OCI-LY7 (cell line): ENCODE measurements around the gene DNAJC1. TPM values are rescaled to one million over a fixed set of nuclear protein-coding genes. Genes with fewer than 3 reads are reported as not detected.

Source experiments
- BruUV-seq: library from RNA; stranded (reverse); fragments of 400-500 nt; replicated peaks from 2 replicates; lab custom pipeline; 2021; lab: Mats Ljungman, UMichigan
- CTCF ChIA-PET: fragments of 300-600 bp; sonication (Branson Sonifier 250); formaldehyde crosslinking; loops from one replicate; lab custom pipeline; 2022; ENCODE audit warnings: antibody characterized with exemption; ENCODE audit not compliant: unreplicated experiment; lab: Charles Lee
- POLR2A ChIA-PET: fragments of 300-600 bp; sonication (Branson Sonifier 250); formaldehyde crosslinking; loops from one replicate; lab custom pipeline; 2022; ENCODE audit warnings: antibody characterized with exemption; lab: Charles Lee
- DNase-seq: peaks from one replicate; pipeline ENCODE4 v3.0.0-alpha.2; 2015; ENCODE audit warnings: low spot score
- H2AFZ ChIP-seq: fragments of 200-600 bp; sonication (generic), shearing (Covaris generic); 2 replicates; pipeline ENCODE4 v1.6.1; 2014; ENCODE audit warnings: mild to moderate bottlenecking, antibody characterized with exemption, low read length, moderate library complexity
- H3K27ac ChIP-seq: fragments of 200-600 bp; sonication (generic); 2 replicates; pipeline ENCODE4 v1.5.1; 2014; ENCODE audit warnings: mixed run types, low read depth, mild to moderate bottlenecking, moderate library complexity, low read length, inconsistent platforms; ENCODE audit not compliant: poor library complexity, severe bottlenecking
- H3K36me3 ChIP-seq: fragments of 200-600 bp; sonication (generic); 2 replicates; pipeline ENCODE4 v1.6.1; 2014; ENCODE audit warnings: mild to moderate bottlenecking, antibody characterized with exemption, low read length, moderate library complexity, mixed read lengths; ENCODE audit not compliant: insufficient read depth
- H3K4me1 ChIP-seq: fragments of 200-600 bp; sonication (generic); 2 replicates; pipeline ENCODE4 v1.5.1; 2014; ENCODE audit warnings: mild to moderate bottlenecking, low read length; ENCODE audit not compliant: insufficient read depth, poor library complexity, severe bottlenecking
- H3K4me2 ChIP-seq: fragments of 200-600 bp; sonication (generic); 2 replicates; pipeline ENCODE4 v1.6.1; 2014; ENCODE audit warnings: mild to moderate bottlenecking, low read length
- H3K4me3 ChIP-seq: fragments of 200-600 bp; sonication (generic); 2 replicates; pipeline ENCODE4 v1.5.1; 2014; ENCODE audit warnings: mild to moderate bottlenecking, low read depth, low read length; ENCODE audit not compliant: poor library complexity, severe bottlenecking
- H3K79me2 ChIP-seq: fragments of 200-600 bp; sonication (generic); 2 replicates; pipeline ENCODE4 v1.6.1; 2016; ENCODE audit warnings: low read depth, mild to moderate bottlenecking, low read length, moderate library complexity, mixed read lengths; ENCODE audit not compliant: insufficient read depth
- H3K9me2 ChIP-seq: fragments of 200-600 bp; sonication (generic); 2 replicates; pipeline ENCODE4 v1.6.1; 2016; ENCODE audit warnings: mild to moderate bottlenecking, low read length, mixed read lengths; ENCODE audit not compliant: insufficient read depth
- H3K9me3 ChIP-seq: fragments of 200-600 bp; sonication (generic); 2 replicates; pipeline ENCODE4 v1.6.1; 2014; ENCODE audit warnings: mild to moderate bottlenecking, mixed run types, low read length, mixed read lengths
- H4K20me1 ChIP-seq: fragments of 200-600 bp; sonication (generic); 2 replicates; pipeline ENCODE4 v1.6.1; 2014; ENCODE audit warnings: mild to moderate bottlenecking, antibody characterized with exemption, low read length, moderate library complexity, mixed read lengths; ENCODE audit not compliant: insufficient read depth
- EZH2phosphoT487 ChIP-seq: fragments of 200-600 bp; sonication (generic); IDR thresholded peaks from 2 replicates; pipeline ENCODE4 v1.6.1; 2018; ENCODE audit warnings: low read depth, borderline replicate concordance, mild to moderate bottlenecking, mixed run types, antibody characterized with exemption, low read length, moderate library complexity, mixed read lengths
- intact Hi-C: fragments of 100-400 bp; cut with micrococcal nuclease; formaldehyde crosslinking; loops from one replicate; pipeline ENCODE4 v1.10.0; 2022; ENCODE audit not compliant: unreplicated experiment
- total RNA-seq, 2 experiments: library from RNA; depleted of rRNA in 1 of 2; stranded (reverse); fragments of >200 nt in 1 of 2; shearing (Covaris generic) in 1 of 2; gene quantifications; 2 replicates each; pipeline ENCODE4 v1.2.3, GENCODE V29; 2014 to 2022
- TF ChIP-seq, protein P1 (sequence below): fragments of 200-600 bp; sonication (generic); conservative IDR thresholded peaks from 2 replicates; pipeline ENCODE4 v1.5.1; 2014; ENCODE audit warnings: mild to moderate bottlenecking, antibody characterized with exemption, low read length, moderate library complexity, mixed read lengths

DNAJC1 gene
- total RNA-seq, 2 experiments from 2014 or later = 7.1 to 16.9 TPM

DNA sequence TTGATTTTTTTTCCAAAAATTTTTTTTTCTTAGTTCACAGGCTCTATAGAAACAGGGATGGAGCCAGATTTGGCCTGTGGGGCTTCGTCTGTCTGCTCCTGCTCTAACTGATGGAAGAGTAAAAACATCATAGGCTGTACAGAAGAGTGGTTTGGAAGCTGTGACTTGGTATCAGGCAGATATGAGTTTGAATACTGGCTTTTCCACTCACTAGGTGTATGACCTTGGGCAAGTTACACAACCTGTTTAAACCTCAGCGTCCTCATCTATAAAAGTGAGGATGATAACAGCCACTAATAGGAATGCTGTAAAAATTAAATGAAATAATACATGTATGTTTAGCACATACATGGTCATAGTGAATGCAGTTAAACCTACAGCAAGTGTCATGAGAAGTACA is 26.9 kb upstream of the DNAJC1 start:
- ChIA-PET CTCF (no interaction called here), POLR2A (no interaction called here)
- Histone ChIP-seq H3K9me3 (no peaks in the 10 kb centered on the region), H2AFZ (no peak overlapping the region), H3K79me2 (no peaks in the 10 kb centered on the region), H3K4me3 (no peak overlapping the region), H3K36me3 (no peaks in the 10 kb centered on the region), H4K20me1 (no peaks in the 10 kb centered on the region), H3K9me2 (no peaks in the 10 kb centered on the region), H3K4me1 (no peaks in the 10 kb centered on the region), H3K27ac (no peak overlapping the region), H3K4me2 (no peak overlapping the region)
- TF ChIP-seq EZH2phosphoT487 = no peak
- TF ChIP-seq, protein P1, sequence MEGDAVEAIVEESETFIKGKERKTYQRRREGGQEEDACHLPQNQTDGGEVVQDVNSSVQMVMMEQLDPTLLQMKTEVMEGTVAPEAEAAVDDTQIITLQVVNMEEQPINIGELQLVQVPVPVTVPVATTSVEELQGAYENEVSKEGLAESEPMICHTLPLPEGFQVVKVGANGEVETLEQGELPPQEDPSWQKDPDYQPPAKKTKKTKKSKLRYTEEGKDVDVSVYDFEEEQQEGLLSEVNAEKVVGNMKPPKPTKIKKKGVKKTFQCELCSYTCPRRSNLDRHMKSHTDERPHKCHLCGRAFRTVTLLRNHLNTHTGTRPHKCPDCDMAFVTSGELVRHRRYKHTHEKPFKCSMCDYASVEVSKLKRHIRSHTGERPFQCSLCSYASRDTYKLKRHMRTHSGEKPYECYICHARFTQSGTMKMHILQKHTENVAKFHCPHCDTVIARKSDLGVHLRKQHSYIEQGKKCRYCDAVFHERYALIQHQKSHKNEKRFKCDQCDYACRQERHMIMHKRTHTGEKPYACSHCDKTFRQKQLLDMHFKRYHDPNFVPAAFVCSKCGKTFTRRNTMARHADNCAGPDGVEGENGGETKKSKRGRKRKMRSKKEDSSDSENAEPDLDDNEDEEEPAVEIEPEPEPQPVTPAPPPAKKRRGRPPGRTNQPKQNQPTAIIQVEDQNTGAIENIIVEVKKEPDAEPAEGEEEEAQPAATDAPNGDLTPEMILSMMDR = no peak
- no TSS peak for BruUV-seq
- intact Hi-C loops = no loop called here
- no peak for DNase-seq

DNA sequence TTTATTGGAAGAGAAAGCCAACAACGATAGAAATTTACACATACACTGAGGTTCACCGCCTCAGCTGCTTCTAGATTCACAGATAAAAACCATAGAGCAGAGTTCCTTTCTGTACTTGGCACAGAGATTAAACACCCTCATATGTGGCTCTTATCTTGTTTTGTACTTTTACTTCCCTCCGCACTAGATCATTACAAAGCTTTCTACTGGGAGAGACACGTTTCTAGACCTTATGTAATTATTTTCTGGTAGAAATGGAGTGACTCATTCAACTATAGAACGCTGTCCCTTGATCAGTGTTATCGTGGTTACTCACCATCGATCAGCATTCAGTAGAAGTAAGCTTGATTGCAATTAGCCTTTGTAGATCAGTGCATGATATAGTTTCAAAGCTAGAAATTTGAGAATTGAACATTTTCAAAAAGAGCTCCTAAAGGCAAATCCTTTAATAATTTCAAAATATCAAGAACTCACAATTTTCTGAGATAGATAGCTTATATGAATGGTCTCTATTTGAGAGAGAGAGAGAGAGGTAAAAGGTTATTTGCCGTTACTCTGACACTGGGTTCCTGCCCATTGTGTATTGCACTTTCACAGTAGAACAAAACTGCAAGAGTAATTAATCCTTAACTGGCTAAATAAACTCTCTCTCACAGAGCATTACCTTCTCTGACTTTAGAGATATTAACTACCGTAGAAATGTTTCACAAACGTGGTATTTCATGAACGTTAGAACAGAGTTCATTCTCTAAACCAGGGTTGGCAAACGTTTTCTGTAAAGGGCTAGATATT is 26.1 kb upstream of the DNAJC1 start:
- H3K9me3 ChIP-seq = no peaks in the 10 kb centered on the region
- POLR2A ChIA-PET = interaction anchor here (0.5 to 1.5 kb wide), 5 partner anchors 9 to 457 kb away, joined by 3 to 4 read pairs (median 3); partner anchors contain the start of gene DNAJC1

More for the DNA sequence above, 26.1 kb upstream of the DNAJC1 start:
- no peak for DNase-seq
- H3K4me3 ChIP-seq = no peak overlapping the region
- intact Hi-C loops = no loop called here
- no peaks in the 10 kb centered on the region for H3K9me2 ChIP-seq
- H3K27ac ChIP-seq = no peak overlapping the region
- no peaks in the 10 kb centered on the region for H3K79me2 ChIP-seq
- H3K4me2 ChIP-seq = no peak overlapping the region
- H2AFZ ChIP-seq = no peak overlapping the region
- no peaks in the 10 kb centered on the region for H4K20me1 ChIP-seq
- no peaks in the 10 kb centered on the region for H3K36me3 ChIP-seq
- no peaks in the 10 kb centered on the region for H3K4me1 ChIP-seq
- TF ChIP-seq, protein P1 = no peak
- TF ChIP-seq EZH2phosphoT487 = no peak
- CTCF ChIA-PET = no interaction called here
- no TSS peak for BruUV-seq
